K562 (cell line): ENCODE data around the gene ABCF2. TPM values are rescaled to one million over a fixed set of nuclear protein-coding genes. Genes with fewer than 3 reads are reported as not detected.

Experiments used
- CBFA2T2 ChIP-seq: fragments of 450-650 bp; conservative IDR thresholded peaks from 2 replicates; pipeline ENCODE4 v1.6.1; 2017; ENCODE audit warnings: mild to moderate bottlenecking
- DLX4 ChIP-seq: fragments of 250-450 bp; sonication (Bioruptor Pico); IDR thresholded peaks from 2 replicates; pipeline ENCODE4 v1.6.1; 2021; ENCODE audit warnings: mild to moderate bottlenecking
- EWSR1 ChIP-seq: fragments of 450-650 bp; IDR thresholded peaks from 2 replicates; pipeline ENCODE4 v1.6.1; 2018; ENCODE audit warnings: borderline replicate concordance, mild to moderate bottlenecking, low read depth, moderate library complexity; ENCODE audit not compliant: partially characterized antibody
- KDM1A ChIP-seq, 2 experiments: fragments of 450-650 bp; IDR thresholded peaks; 2 replicates each; pipeline ENCODE4 v1.6.1; 2016; ENCODE audit warnings: mild to moderate bottlenecking in 2 of 2
- LEF1 ChIP-seq: fragments of 450-650 bp; IDR thresholded peaks from 2 replicates; pipeline ENCODE4 v1.6.1; 2016; ENCODE audit warnings: mild to moderate bottlenecking
- MNT ChIP-seq, 2 experiments: fragments of 450-650 bp; conservative IDR thresholded peaks; 2 replicates each; pipeline ENCODE4 v1.6.1; 2017; ENCODE audit warnings: mild to moderate bottlenecking in 2 of 2, moderate library complexity in 2 of 2
- SIRT6 ChIP-seq: IDR thresholded peaks from one replicate; pipeline ENCODE4 v1.6.1; 2012; ENCODE audit warnings: low read depth, mild to moderate bottlenecking, control low read depth, inconsistent platforms, low read length, moderate library complexity
- SREBF2 ChIP-seq: sonication (generic); formaldehyde crosslinking; IDR thresholded peaks from 2 replicates; pipeline ENCODE4 v1.4.0; 2020; ENCODE audit warnings: mild to moderate bottlenecking, missing genetic modification reagents
- XRCC5 ChIP-seq: fragments of 200-400 bp; formaldehyde crosslinking; IDR thresholded peaks from 2 replicates; pipeline ENCODE4 v1.6.1; 2017; ENCODE audit warnings: low read depth, mild to moderate bottlenecking, low read length
- ZBTB26 ChIP-seq: fragments of 450-650 bp; formaldehyde crosslinking; IDR thresholded peaks from 2 replicates; pipeline ENCODE4 v1.4.0; 2022; ENCODE audit warnings: missing genetic modification characterization
- ZNF395 ChIP-seq: fragments of 200-800 bp; sonication (Bioruptor generic); IDR thresholded peaks from 2 replicates; pipeline ENCODE4 v1.6.1; 2017; ENCODE audit warnings: missing genetic modification characterization, missing compliant biosample characterization
- ZNF57 ChIP-seq: fragments of 450-650 bp; formaldehyde crosslinking; IDR thresholded peaks from 2 replicates; pipeline ENCODE4 v1.4.0; 2020; ENCODE audit warnings: mild to moderate bottlenecking, moderate library complexity
- ZNF695 ChIP-seq: fragments of 450-650 bp; formaldehyde crosslinking; IDR thresholded peaks from 2 replicates; pipeline ENCODE4 v1.4.0; 2020; ENCODE audit warnings: mild to moderate bottlenecking, moderate library complexity
- polyA plus RNA-seq, 8 experiments: library from polyadenylated mRNA; depleted of rRNA in 4 of 8; stranded (reverse) in 5 of 8; unstranded in 3 of 8; fragments of >200 nt; fragmentation: Nextera tagmentation in 2 of 8; fragmentation: Illumina TruSeq in 1 of 8; extraction: Ambion mirVana in 2 of 8; extraction: Trizol in 1 of 8; gene quantifications; 2 replicates each; pipeline versions ENCODE4 v1.2.1 to v1.2.3, GENCODE V29; 2011 to 2014; ENCODE audit warnings: inconsistent platforms in 1 of 8, missing spikeins in 1 of 8
- total RNA-seq, 7 experiments: library from RNA; depleted of rRNA in 6 of 7; stranded (reverse); fragments of >200 nt in 6 of 7; fragmentation: Illumina TruSeq in 2 of 7; extraction: Trizol in 2 of 7; gene quantifications; 2 replicates each; pipeline versions ENCODE4 v1.2.1 to v1.2.3, GENCODE V29; 2011 to 2021; ENCODE audit warnings: low replicate concordance in 1 of 7

ABCF2 gene
- total and polyA plus RNA-seq, 9 of the 15 experiments (the other 6 are each of a cell fraction or from before 2014, with no cell fraction given), result 62.1 to 224 (median 113) TPM

GRCh38 chr7:151207315-151207714, 19.7 kb downstream of the ABCF2 start (continued):
- no peak for TF ChIP-seq ZBTB26 (CRISPR knock-in tag)
- TF ChIP-seq SIRT6, result no peak
- TF ChIP-seq ZNF57 (CRISPR knock-in tag), result no peak
- TF ChIP-seq CBFA2T2, result no peak
- TF ChIP-seq DLX4 (CRISPR knock-in tag), result no peak
- no peak for TF ChIP-seq ZNF695 (CRISPR knock-in tag)
- TF ChIP-seq EWSR1, result no peak
- TF ChIP-seq MNT (conservative IDR thresholded peaks at IDR 0.05), result no peak
- no peak for TF ChIP-seq SREBF2 (CRISPR knock-in tag)
- no peak for TF ChIP-seq ZNF395 (CRISPR knock-in tag)
- no peak for TF ChIP-seq KDM1A (IDR thresholded peaks at IDR 0.05)
- TF ChIP-seq XRCC5, result no peak
- TF ChIP-seq LEF1, result 0 out of 2 replicates have a peak, but pooled peaks have one; percentile 4
